ENCODE results near the gene GNAT1.
A peak's percentile ranks its signal among the peaks of the same experiment; 100 is the strongest.
"Not testable (repeated sequence)": the region's sequence is repeated elsewhere in the genome, so short reads cannot be mapped to it uniquely, and the experiment has no call there.

The GNAT1 gene

DNA sequence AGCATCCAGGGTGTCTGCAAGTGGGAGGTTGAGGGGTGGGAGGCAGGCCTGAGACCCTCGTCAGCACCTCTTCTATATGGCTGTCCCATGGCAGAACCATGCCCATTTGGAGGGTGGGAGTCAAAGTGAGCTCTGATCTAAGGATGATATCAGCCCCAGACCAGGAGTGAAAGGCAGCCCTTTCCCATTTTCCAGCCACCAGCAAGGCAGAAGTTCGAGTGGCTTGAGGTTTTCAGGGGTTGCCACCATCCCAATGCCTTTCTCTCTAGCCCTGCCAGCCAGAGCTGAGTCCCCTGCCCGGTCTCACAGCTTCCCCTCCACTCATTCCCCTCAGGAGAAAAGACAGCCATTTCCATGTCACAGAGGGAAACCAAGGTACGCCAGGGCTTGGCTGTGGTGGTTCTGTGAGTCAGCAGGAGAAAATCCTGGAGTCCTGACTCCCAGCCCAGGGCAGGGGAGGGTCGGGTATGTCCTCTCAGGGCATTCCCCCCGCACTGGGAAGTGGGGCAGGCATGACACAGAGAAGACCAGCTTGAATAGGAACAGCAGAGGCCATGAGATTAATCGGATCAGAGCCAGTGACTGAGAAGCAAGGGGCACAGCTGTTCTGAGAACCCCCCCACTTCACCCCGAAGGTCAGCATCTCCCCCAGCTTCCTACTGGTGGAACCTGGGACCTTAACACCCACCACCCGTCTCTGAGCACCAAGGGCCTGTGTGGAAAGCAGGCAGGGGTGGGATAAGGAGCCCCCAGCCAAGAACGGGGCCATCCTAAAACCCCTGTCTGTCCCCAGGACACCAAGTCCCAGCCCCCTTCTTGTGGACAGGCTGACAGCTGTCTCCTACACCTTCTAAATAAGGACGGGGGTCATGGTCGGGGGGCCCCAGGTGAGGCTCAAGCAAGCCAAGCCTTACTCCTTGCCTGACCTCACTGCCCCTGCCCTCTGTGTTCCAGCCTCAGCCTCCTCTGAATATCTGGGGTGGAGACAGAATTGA is 12.7 kb downstream of the GNAT1 start:
- no peak for DNase-seq

- peak; percentile 16 for DNase-seq
These were observed 13.5 kb downstream of the GNAT1 start, which contains the start of gene SLC38A3 for GRCh38 chr3:50204804-50205412. SLC38A3 (plus strand) TSS chr3:50205271; CDS start chr3:50214200, 8,929 bp downstream.

DNA sequence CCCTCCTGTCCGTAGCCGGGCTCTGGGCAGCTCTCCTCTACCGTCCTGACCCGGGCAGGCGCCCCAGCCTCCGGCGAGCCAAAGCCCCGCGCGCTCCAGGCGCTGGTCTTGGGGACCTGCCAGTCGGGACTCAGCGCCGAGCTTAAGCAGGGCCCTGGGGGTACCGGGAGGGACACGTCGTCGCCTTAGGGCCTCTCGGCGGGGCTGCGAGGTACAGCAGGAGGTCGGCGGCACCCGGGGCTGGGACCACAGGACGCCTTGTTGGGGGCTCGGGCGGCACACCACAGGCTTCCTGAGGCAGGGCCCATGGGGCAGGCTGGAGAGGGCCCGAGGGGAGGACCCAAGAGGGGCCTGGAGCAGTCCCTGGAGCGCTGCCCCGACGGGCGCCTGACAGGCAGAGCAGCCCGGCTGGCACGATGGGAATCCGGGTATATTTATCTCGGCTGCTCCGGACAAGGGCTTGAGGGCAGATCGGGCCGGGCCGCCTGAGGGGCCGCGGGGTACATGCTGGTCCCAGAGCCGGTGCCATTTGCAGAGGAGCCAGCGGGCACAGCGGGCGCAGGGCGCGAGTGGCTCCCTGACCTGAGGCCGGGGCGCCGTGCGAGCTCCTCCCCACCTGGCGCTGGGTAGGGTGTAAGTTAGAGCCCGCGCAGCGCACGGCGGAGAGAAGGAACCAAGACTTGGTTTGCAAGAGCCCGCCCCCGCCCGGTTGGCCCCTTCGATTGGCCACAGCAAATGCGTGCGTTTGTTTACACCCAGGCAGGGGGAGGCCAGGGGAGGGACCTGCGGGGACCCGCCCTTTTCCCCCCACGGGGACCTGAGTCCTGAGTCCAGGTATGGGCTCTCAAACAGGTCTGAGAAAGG is 14.2 kb downstream of the GNAT1 start:
- peak; percentile 23 for DNase-seq

GRCh38 chr3:50207359-50208042 is 16.1 kb downstream of the GNAT1 start:
- no peak for DNase-seq

DNA sequence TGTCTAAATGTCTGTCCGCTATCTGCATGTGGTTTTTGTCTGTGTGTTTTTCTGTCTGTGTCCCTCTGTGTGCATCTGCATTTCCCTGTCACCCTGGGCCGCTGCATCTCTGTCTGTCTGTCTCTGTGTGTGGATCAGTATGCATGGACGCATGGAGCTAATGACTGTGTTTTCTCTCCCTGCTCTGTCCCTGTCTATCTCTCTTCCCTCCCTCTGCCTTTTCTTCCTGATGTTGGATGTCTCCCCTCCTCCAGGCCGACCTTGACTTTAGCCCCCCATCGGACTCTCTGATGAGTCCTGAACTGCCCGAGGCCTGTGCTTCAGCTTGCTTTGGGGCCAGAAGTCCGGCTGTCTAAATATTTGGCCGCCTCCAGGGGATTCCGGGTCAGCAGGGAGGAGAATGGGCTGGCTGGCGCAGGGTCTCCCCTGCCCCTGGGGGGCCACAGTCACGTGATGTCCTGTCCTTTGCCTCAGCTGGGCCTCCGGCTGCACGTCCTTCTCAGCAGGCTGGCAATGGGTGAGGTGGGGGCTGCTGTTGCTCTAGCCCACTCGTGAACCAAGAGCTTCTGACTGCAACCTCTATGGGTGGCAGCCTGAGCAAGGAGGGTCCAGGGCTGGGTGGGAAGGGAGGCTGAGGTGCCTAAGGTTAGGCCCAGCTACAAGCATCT is 17.4 kb downstream of the GNAT1 start:
- DNase-seq: no peak

GRCh38 chr3:50210176-50210509 is 18.7 kb downstream of the GNAT1 start:
- no peak for DNase-seq

- peak; percentile 68 for DNase-seq
These were observed 19.3 kb downstream of the GNAT1 start for GRCh38 chr3:50210510-50211367.

DNA sequence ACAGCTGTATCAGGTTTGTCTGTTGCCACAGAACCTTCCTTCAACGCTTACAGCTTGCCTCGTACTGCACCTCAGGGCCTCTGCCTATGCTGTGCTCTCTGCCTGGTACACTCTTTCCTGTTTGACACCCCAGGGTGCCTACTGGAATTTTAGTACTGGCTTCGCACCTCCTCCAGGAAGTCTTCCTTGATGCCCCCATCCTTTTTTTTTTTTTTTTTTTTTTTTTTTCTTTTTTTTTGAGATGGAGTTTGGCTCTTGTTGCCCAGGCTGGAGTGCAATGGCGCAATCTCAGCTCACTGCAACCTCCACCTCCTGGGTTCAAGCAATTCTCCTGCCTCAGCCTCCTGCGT is 19.9 kb downstream of the GNAT1 start:
- not testable (repeated sequence) for DNase-seq

DNA sequence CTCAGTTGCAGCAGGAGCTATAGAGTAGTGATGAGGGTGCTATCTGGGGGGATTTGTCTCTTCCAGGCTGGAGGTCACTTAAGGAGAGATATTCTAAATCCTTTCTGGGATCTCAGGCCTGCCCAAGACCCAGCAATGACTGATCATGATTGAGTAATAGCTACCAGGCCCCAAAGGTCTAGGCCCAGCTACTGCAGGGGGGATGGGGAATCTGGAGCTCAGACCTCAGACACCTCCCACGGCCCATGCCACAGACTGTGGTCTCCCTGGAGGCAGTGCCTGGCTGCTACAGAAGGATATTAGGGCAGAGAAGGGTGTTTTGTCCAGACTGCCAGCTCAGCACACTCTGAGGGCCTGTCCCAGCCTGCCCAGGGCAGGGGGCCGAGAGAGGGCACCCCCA is 20.5 kb downstream of the GNAT1 start:
- DNase-seq: no peak

- DNase-seq: no peak
These were observed 21.1 kb downstream of the GNAT1 start for GRCh38 chr3:50212502-50212901.

DNA sequence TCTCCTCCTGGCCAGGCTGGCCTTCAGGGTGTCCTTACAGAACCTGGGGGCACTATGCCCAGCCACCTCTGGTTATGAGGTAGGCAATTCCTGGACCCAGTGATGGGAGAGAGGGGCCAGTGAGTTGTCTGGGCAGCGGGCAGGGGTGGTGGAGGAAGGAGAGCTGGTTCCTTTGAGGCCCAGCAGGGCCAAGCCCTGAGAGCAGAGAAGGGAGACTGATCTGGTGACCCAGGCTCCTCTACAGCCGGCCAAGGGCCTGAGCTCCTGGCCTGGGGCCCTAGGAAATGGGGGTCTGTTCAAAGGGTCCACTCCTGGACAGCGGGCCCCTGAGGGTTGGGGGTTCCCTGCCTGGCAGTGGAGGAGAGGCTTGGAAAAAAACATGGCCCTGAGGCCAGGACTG is 21.6 kb downstream of the GNAT1 start:
- no peak for DNase-seq

- no peak for DNase-seq
These were observed 22.0 kb downstream of the GNAT1 start for GRCh38 chr3:50213373-50213772.

- no peak for DNase-seq
These were observed 23.4 kb downstream of the GNAT1 start for GRCh38 chr3:50214824-50215223.

DNA sequence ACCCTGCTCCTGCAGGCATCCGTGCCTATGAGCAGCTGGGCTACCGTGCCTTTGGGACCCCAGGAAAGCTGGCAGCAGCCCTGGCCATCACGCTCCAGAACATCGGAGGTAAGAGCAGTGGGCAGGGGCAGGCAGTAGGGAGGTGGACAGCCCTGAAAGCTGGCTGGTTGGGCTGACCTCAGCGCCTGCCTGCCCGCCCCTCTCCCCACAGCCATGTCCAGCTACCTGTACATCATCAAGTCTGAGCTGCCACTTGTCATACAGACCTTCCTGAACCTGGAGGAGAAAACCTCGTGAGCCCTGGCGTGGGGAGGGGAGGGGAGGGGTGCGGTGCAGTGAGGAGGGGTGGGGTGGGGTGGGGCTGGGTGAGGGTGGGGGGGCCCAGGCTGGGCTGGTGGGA is 24.1 kb downstream of the GNAT1 start:
- no peak for DNase-seq

DNA sequence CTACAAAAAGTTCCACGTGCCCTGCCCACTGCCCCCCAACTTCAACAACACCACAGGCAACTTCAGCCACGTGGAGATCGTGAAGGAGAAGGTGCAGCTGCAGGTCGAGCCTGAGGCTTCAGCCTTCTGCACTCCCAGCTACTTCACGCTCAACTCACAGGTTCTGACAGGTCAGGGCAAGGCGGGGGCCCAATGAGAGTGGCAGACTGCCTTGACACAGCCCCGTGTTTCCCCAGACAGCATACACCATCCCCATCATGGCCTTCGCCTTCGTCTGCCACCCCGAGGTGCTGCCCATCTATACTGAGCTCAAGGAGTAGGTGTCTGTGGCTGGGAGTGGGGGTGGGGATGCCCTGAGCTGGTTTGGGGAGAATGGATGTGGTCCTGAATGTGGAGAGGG is 26.3 kb downstream of the GNAT1 start:
- no peak for DNase-seq

GRCh38 chr3:50218448-50218847 is 27.0 kb downstream of the GNAT1 start:
- DNase-seq: no peak

- DNase-seq: no peak
These were observed 27.9 kb downstream of the GNAT1 start for GRCh38 chr3:50219285-50219684.

DNA sequence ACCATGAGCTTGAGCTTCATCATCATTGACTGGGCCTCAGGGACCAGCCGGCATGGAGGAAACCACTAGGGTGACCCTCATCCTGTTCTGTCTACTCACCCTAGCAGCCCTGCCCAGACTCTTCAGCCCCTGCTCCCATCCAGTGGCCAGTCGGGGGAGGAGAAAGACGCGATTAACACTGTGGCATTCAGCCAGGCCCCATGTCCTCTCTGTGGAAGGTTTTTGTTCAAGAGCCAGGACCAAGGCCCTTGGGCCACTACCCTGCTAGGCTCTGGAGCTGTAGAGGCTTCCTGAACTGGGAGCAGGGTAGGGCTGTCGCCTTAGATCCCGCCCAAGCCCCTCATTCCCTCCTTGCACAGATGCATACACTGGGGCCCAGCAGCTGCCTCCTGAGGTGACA is 28.7 kb downstream of the GNAT1 start:
- no peak for DNase-seq

GRCh38 chr3:50221051-50221410 is 29.6 kb downstream of the GNAT1 start:
- no peak for DNase-seq

GRCh38 chr3:50221411-50222168 is 30.2 kb downstream of the GNAT1 start:
- DNase-seq: no peak

DNA sequence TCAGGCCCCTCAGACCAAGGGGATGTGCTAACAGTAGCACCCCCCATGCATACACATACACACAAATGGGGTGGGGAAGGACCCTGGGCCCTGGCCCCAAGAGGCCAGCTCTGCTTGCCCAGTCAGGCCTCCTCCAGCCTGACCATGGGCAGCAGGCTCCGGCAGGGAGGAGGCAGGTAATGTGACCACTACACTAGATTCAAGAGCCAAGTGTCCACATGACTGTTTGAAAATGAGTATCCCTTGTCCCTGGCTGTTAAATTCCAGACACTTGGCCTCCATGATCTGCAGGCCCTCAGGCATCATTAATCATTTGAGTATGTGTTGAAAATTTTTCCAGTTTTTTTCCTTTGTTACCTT is 30.7 kb downstream of the GNAT1 start:
- no peak for DNase-seq
